SKM-1 treated with dmso at 0.1 percent for 144 hours (cell line): ENCODE data around the gene MATN3.
"Not testable (repeated sequence)": the region's sequence is repeated elsewhere in the genome, so short reads cannot be mapped to it uniquely, and the experiment has no call there.

Experiments
- DNase-seq: peaks from one replicate; lab custom pipeline; 2025; ENCODE audit not compliant: unreplicated experiment; lab: John Stamatoyannopoulos, UW

Gene MATN3, protein sequence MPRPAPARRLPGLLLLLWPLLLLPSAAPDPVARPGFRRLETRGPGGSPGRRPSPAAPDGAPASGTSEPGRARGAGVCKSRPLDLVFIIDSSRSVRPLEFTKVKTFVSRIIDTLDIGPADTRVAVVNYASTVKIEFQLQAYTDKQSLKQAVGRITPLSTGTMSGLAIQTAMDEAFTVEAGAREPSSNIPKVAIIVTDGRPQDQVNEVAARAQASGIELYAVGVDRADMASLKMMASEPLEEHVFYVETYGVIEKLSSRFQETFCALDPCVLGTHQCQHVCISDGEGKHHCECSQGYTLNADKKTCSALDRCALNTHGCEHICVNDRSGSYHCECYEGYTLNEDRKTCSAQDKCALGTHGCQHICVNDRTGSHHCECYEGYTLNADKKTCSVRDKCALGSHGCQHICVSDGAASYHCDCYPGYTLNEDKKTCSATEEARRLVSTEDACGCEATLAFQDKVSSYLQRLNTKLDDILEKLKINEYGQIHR

DNA sequence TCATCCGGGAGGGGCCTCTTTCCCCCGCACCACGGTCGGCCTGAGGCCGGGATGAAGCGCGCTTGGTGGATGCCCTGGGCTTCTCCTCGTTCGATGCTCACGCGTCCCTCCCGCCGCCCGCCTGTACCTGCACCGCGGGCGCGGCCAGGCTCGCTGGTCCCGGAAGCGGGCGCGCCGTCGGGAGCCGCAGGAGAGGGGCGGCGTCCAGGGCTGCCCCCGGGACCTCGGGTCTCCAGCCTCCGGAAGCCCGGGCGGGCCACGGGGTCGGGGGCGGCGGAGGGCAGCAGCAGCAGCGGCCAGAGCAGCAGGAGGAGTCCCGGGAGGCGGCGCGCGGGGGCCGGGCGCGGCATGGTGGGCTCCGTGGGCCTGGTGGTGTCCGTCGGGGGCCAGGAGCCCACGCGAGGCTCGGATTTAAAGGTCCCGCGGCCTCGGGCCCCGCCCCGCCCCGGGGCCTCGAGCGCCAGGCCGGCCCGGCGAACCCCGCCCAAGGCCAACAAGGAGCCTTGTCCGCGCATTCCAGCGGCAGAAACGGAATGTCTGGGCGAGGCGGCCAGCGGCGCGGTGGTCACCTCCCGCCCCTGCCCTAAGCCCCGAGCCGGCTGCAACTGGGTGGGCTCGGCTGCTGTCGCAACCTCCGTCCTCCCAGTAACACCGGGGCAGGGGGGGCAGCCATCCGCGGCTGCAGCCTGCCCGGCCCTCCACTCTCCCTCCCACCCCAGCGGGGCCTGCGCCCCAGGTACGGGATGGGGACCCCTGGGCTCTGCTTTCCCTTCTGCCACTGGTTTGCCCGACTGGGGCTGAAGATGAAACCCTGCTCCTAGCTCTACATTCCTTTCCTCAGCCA, at the start of gene MATN3:
Gene MATN3 (minus strand): TSS at position 387 of the 844 bp plus-strand sequence. CDS start 37 bp downstream, at position 350.
- DNase-seq = no peak

DNA sequence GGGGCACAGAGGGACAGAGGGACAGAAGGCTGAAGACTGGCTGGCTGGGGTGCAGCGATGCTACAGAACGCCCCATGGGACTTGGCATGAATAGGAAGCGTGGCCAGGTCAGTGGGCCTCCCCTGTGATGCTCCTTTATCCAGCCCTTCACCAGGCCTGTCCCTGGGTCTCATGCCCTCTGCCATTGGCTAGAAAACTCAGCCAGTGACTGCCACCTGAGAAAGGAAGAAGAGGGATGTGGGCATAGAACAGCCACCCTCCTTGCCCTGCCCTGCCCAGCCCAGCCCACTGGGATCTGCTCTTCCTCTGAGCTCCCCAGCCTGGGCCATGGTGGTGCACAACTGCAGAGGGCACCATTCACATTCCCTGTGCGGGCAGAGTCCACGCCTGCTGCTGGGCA, 49.5 kb upstream of the MATN3 start:
- DNase-seq = no peak

DNA sequence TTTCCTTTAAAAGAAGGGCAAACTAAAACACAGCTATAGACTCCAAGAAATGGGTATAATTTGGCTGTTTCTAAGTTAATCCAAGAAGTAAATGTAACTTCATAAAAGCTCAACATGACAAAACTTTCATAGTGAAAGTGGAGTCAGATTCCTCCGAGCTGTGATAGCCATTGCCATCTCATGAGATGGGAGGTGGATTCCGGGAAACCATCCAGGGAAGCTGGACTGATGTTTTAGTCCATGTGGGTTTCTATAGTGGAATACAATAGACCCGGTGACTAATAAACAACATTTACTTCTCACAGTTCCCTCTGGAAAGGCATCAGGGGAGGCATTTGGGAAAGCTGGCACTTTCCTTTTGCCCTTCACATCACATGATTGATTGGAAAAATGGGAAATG, 49.0 kb upstream of the MATN3 start:
- no peak for DNase-seq

DNA sequence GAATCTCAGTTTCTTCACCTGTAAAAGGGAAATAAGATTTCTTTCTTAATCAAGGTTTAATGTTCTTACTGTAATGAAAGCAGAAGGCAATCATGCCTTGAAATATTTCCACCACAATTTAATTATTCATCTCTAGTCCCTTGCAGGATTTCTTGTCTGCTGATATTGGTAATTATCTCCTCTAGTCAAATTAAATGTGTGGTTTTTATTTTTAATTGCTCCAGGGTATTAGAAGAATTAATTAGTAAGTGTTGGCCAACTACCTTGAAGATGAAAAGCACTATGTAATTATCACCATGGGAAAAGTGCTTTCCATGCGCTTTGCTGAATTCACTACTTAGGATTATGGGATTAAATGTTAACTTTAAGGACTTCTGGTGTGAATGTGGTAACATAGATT, 47.6 kb upstream of the MATN3 start:
- no peak for DNase-seq

DNA sequence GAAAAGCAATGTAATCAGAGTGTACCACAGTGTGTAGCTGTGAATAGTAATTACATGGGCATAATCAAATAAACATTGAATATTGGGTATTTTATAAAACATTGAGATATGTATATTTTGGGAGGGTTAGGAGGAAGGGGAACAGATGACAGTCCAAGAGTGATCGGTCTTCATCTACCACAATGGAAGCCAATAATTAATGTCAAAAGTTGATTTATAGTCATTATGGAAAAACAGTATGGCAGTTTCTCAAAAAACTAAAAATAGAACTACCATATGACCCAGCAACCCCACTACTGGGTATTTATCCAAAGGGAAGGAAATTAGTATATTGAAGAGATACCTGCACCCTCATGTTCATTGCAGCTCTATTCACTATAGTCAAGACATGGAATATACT, 44.8 kb upstream of the MATN3 start:
- DNase-seq = no peak

DNA sequence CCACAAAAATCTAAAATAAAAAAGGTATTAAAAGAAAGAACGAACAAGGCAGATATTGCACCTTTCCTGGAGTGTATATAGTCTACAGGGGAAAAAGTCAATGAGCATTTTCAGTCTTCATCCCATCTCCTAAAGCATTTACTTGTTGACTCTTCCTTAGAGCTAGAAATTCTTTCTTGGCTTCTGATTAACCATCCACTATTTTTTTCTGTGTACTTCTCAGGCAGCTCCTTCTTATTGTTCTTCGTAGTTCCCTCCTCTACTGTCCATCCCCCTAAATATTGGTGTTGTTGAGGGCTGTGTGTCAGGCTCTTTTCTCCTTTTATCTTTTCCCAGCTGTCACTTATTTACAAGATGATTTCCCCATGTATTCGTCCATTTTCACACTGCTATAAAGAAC, 42.5 kb upstream of the MATN3 start:
- no peak for DNase-seq

DNA sequence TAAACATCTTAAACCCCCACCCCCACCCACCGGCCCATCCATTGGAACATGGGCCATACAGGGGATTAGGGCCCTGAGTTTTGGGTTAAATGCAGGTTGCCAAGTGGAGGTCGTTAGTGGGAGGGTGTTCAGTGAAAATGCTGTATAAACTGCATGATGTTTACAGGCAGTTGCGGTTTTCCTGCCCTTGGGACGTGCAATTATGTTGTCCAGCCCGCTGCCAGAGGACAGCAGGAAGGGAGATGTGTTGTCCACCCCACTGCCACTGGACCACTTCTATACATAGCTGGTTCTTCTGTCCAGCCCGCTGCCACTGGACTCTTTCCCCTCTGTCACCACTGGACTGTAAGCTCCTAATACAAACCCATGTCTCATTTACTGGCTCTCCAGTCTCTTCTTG, 41.7 kb upstream of the MATN3 start:
- DNase-seq = no peak

DNA sequence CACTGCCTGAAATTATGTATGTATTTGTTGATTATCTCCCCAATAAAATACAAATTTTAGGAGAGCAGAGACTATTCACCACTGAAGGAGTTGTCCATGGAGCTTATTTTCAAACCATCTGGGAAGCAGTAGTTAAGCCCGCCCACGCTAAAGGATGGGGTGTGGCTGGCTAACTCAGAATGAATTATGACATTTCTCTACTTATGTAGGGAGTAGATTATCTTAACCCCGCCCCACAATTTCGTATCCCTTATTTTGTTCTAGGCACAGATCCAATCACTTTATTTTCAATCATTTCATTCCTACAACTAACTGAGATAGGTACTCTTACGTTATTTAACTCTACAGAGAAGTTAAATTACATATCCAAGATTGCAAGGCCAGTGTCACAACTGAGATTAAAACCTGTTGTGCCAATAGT, 40.4 kb upstream of the MATN3 start:
- DNase-seq = no peak

DNA sequence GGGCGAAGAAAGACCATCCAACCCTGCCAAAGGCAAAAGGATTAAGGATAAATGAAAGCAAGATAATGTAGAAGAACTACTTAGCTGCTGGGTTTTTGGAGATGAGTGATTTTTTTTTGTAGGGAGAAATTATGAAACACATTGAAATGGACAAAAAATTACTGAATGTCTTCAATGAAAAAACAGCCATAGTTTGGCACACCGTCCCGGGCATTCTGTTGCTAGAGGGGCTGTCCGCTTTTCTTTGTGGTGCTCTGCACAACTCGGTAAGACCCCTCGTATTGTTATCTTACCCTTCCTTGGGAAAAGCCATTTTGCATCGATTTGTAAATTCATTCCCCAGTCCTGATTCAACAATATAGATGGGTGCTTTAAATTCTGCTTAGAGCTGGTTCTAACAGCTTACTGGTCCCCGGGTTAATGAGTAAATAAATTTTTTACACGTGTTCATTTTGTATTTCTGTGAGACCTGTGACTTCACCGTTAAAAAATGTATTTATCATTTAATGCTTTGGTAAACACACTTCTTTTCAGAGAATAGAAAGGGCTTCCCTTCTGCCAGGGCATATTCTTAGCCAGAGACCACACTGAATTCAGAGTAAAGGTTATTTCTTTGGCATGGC, 39.9 kb upstream of the MATN3 start:
- DNase-seq = no peak

DNA sequence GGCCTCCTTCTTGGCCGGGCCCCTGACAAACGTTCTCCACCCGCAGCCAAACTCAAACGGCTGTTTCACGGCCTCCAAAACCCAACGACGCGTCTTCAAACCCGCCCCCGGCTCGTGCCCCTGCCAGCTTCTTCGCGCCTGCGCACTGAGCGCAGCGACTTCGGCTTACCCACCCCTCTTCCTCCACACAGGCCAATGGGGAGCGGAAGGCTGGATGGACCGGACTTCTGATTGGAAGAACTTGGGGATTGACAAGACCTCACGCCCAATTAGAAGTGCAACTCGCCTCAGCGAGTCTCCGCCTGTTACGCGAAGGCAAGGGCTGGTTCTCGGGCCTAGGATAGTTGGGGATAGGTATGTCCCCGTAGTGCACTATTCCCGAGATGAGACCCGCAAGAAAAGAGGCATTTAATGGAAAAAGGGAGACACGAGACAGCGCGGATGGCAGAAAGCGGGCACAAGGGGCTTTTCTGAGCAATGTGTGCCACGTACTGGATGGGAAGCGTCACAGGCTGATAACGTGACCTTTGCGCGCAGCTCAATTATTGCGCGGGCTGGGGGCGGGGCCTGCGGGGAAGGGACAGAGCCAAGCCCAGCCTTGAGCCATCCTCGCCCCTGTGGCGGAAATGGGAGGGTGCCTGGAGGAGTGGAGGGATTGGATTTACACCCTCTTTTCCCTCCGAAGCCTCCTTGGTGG, 39.2 kb upstream of the MATN3 start, which contains the start of gene LAPTM4A:
Gene LAPTM4A (minus strand): TSS at position 97 of the 697 bp plus-strand sequence. CDS start 108 bp downstream, outside the sequence.
- DNase-seq = peak; percentile 98

DNA sequence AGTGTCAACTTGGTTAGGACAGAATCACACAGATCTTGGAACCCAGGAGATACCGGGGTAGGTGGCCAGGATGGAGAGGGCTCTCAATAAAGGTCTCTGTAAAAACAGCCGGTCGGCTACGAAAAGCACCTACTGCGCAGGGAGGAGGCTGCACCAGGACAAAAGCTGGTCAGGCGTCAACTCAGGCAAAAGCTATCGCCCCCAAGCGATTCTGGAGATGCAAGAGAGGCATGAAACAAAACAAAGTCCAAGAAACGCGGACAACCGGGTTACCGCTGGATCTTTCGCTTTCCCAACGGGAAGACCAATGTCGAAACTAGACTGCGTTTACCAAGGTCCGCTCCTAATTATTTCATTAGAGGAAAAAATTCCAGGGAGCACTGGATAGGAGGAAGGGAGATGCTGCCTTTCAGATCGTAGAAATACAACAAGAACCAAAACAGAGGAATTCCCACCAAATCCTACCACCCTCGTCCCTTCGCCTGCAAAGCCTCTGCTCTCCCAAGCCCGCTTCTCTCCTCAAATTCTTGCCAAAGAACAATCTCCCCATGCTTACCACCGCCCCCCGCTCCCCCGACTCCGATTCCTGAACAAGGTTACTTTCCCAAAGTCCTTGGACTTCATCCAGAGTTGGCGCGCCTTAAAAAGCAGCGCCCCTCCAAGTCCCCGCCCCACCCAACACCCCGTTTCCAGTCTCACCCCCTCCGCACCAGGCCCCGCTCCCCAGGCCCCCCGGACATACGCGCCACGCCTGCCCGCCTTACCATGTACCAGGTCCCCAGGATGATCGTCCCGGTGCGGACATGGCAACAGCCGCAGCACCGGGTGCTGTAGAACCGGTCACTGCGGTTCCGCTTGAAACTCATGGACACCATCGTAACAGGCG, 38.4 kb upstream of the MATN3 start:
- DNase-seq = peak; percentile 36

DNA sequence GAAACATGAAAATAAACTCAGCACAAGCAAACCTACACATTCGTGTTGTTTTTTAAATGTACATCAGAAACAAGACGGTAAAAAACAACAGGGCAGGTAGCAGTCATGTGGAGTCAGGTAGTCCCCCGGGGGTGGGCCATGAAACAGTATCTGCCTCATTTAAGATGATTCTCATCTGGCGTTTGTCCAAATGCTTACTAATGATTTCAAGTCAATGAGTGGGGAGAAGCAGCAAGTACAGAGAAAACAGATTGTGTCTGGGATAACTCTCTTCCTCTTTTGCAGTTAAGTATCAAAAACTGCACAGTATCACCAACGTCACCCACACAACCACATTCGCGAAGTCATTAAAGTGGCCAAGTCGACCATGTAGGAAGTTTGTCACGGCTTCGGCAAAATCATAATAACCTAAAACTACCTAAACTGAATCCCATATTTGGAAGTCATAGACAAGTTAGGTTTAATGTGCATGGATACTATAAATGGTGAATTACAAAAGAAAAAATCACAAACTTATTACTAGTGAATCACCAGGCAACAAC, 37.7 kb upstream of the MATN3 start:
- DNase-seq = peak; percentile 62

DNA sequence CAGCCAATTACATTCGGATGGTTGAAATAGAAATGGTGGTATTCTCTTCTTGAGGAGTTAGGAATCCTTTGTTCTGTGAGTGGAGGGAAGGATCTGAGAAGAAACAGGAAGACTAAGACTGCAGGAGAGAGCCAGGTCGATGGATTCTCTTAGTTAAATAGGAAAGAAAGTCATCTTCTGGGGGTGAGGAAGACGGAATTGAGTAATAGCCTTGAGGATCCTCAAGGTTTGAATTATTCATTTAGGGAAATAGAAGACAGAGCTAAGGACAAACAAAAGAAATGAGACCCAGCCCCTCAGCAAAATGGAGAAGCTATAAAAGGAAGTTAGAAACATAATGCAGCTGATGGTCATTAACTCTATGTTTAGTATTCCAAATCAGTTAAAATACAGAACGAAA, 37.2 kb upstream of the MATN3 start:
- DNase-seq = peak; percentile 49

DNA sequence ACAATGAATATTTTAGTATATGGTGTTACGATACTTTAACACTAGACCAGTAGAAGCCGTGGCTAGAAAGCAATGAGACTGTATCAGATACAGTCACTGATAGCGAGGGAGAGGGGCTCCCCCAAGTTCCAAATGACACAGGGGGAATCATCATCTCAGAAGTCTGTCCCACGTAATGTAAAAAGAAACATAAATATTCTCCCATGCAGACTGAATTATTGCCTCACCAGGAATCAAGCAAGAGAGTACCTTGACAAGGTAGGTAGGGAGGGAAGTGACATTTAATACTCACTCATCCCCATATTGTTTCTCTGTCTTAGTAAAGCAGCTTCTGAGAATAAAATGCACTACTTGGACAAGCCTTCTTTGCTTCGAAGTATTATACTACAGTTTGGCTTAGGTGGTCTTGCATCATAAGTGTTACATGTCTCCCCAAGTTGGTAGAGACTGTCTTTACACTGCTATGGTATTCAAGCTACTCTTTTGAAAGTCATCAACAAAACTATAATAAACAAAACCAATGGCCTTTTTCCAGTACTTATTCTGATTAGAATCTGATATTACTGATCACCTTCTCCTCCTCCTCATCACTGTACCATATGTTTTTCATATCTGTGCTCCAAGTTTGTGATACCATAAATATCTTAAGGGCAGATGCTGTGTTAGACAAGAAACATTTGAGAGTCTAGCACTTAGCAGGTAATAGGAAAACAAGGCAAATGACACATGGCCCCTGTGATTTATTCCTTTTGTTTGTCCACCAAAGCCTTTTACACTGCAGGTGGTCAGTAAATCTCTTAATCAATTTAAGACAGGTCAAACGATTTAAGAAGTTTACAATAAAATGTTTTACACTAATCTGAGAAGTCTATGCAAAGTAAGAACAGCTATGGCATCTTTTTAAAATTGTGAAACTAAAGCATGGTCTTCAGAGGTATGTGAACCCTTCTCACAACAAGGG, 36.3 kb upstream of the MATN3 start:
- DNase-seq = no peak

DNA sequence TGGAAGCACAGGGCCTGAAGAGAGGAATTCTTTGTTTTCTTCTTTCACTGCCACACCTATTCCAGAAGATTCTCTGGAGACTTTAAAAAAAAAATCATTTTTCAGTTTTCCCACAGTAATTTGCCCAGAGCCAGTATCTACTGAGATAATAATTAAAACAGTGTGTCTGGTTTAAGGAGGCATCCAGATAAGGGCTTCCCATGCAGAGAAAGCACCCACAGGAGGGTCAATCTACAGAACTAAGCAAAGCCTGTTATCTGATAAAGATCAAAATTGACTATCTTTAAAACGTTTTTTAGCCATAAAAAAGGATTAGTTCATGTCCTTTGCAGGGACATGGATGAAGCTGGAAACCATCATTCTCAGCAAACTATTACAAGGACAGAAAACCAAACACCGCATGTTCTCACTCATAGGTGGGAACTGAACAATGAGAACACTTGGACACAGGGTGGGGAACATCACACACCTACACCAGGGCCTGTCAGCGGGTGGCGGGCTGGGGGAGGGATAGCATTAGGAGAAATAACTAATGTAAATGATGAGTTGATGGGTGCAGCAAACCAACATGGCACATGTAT, 33.3 kb upstream of the MATN3 start:
- DNase-seq = not testable (repeated sequence)

DNA sequence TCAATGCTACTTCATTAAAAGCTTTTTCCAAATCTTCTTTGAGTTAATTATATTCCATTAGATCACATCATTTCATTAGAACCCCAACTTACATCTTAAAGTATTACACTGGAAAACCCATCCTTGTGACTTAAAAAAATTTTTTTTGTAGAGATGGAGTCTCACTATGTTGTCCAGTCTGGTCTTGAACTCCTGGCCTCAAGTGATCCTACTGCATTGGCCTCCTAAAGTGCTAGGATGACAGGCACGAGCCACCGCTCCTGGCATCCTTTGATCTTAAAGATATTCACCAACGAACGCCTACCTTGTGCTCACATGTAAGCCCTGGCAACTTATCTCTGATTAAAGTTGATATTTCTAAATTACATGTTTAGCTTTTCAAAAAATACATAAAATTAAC, 32.3 kb upstream of the MATN3 start:
- DNase-seq = no peak

DNA sequence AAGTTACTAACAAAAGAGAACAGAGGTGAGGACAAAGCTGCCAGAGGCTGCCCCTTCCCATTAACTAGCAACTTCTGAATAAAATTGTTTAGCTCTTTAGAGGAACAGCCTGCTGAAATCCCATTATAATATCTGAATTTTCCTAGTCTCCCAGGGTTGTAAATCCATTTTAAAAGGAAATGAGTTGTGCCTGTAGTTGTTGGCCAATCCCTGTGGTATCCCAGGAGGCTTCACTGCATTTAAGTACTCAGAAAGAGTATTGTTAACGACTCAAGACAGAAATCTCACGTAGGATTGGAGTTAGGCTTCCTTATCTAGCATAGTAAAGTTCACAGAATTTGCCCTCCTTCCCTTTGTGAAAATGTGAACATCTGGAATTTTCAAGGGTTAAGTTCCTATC, 30.1 kb upstream of the MATN3 start:
- no peak for DNase-seq
